ENCODE results near the gene SEMA5B.
A peak's percentile ranks its signal among the peaks of the same experiment; 100 is the strongest.

SEMA5B gene

GRCh38 chr3:123058505-123058904, 30.9 kb upstream of the SEMA5B start:
- no peak for DNase-seq

GRCh38 chr3:123055352-123055751, 27.8 kb upstream of the SEMA5B start:
- DNase-seq = no peak

- DNase-seq = no peak
Measured at GRCh38 chr3:123054931-123055330, 27.4 kb upstream of the SEMA5B start.

GRCh38 chr3:123054109-123054778, 26.7 kb upstream of the SEMA5B start:
- no peak for DNase-seq

- DNase-seq = no peak
Measured at GRCh38 chr3:123053107-123053506, 25.5 kb upstream of the SEMA5B start.

GRCh38 chr3:123050666-123051065, 23.1 kb upstream of the SEMA5B start:
- no peak for DNase-seq

- no peak for DNase-seq
Measured at GRCh38 chr3:123048480-123049237, 21.1 kb upstream of the SEMA5B start.

GRCh38 chr3:123047062-123047319, 19.4 kb upstream of the SEMA5B start:
- DNase-seq = no peak

- DNase-seq = no peak
Measured at GRCh38 chr3:123046262-123047061, 18.9 kb upstream of the SEMA5B start.

GRCh38 chr3:123044981-123045763, 17.6 kb upstream of the SEMA5B start:
- DNase-seq = no peak

- no peak for DNase-seq
Measured at GRCh38 chr3:123042413-123042812, 14.8 kb upstream of the SEMA5B start.

GRCh38 chr3:123039178-123039577, 11.6 kb upstream of the SEMA5B start:
- DNase-seq = no peak

- no peak for DNase-seq
Measured at GRCh38 chr3:123038751-123039150, 11.2 kb upstream of the SEMA5B start.

GRCh38 chr3:123037015-123037375, 9.4 kb upstream of the SEMA5B start:
- DNase-seq = no peak

GRCh38 chr3:123036352-123037014, 8.9 kb upstream of the SEMA5B start:
- no peak for DNase-seq

GRCh38 chr3:123034996-123035395, 7.4 kb upstream of the SEMA5B start:
- no peak for DNase-seq

- DNase-seq = no peak
Measured at GRCh38 chr3:123034120-123034519, 6.6 kb upstream of the SEMA5B start.

- no peak for DNase-seq
Measured at GRCh38 chr3:123032057-123032456, 4.5 kb upstream of the SEMA5B start.

GRCh38 chr3:123031051-123031450, 3.5 kb upstream of the SEMA5B start:
- no peak for DNase-seq

- DNase-seq = peak in 1 of 2 donors; percentile 64
Measured at GRCh38 chr3:123028233-123028828, 768 bp upstream of the SEMA5B start.

GRCh38 chr3:123026565-123027291, 835 bp downstream of the SEMA5B start:
- peak in 1 of 2 donors; percentile 47 for DNase-seq
